Measurements from ENCODE around the gene HOXB7. TPM values are rescaled to one million over a fixed set of nuclear protein-coding genes. Genes with fewer than 3 reads are reported as not detected.

The HOXB7 gene
- total RNA-seq, 1 donor from 2014 or later = 0.92 TPM

DNA sequence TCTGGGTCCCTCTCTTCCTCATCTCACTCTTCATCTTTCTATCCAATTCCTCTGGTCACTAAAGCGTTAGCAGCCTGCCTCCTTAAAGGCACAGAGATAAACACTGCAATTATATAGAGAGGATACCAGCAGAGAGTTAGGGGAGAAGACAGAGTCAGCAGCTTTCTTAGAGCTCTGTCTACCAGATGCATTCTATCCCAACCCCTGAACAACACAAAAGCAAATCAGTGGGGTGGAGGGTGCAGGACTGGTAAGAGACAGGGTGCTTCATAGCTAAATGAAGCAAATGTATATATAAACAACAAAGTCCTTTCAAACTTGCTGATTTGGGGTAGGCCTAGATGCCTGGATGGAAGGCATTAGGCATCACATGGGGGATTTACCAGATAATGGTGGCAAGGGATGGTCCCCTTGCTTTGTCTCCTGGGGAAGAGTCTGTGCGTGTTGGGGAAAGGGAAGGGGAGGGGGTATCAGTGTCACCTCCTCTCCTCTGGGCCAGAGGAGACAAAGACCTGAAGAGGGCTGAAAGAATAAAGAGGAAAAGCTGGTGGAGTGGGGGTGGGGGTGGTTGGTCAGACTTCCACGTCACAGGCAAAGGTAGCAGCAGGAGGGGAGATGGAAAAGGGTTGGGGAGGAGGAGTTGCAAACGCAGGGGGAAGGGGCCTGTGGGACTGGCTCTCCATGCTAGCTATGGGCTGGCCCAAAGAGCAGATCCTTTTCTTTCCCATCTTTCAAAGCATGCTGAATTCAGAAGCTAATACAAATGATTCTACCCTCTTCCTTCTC lies 44.7 kb downstream of the HOXB7 start:
- no peak for DNase-seq (ENCODE audit: low spot score)

DNA sequence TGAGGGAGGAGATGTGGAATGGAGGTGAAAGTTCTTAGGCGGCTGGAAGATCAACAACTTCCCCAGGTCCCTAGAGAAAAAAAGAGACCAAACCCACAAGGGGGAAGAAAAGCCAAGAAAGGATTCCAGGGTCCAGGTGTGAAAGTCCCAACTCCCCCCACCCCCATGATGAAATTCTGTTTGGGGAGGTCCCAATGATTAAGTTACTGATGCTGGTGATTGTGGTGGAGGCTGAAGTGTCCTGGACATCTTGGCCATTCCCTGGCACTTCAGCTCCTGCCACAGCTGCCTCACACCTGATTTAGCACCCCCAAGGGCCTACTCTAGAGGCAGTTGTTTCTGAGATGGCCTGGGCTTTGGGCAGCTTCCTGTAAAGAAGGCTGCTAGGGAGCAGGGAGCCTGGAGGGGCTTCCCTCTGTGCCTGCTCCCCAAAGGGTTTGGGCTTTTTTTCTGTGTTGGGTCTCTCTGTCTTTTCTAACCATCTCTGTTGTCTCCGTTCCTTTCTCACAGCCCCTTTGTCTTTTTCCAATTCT lies 45.7 kb downstream of the HOXB7 start:
- no peak for DNase-seq (ENCODE audit: low spot score)

DNA sequence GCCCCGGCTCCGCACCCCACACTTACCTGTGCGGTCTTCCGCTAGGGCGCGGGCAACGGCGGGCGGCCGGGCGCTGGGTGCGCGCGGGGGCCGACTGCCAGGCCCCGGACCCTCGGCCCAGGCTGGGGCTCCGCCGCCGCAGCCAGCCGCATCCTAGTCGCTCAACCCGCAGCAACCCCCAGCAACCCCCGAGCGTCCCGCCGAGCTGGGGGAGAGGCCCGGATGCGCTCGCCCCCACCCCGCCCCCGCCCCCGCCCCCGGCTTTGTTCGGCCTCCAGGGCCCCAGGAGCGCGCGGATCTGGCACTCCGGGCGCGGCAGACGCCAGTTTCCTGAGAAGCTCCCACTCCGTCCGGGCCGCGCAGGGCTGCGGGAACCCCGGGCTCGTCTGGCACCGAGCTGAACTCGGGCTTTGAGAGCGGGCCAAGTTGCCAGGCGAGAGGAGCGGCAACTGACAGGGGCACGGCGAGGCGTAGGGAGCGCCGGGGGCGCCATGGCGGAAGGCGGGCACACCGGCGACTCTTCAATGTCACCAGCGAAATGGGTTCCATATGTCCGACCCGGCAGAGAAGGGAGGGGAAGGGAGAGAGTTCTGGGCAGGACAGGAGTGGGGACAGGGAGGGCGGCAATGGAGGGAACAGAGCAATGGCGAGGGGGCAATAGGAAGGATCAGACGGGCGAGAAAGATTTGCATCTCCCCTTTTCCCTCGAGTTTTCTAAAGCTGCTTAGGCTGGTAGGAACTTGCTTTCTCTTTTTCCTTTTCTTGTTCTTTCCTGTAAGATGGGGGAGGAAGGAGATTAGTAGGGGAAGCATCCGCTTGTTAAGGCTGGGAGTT lies 46.4 kb downstream of the HOXB7 start:
- DNase-seq (ENCODE audit: low spot score) = no peak

DNA sequence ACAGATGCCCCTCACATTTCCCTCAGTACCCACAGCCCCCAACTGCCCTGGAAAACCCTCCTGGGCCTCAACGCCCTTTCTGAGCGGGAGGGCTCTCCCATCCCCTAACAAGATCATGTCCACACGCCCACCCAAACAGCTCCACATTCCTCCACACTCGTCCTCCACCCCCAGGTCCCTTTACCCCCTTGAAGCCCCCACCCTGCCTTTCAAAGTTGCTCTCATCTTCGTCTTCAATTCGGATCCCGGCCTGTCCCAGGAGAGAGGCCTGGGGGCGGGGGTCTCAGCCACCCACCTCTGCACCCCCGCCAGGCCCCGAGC lies 47.0 kb downstream of the HOXB7 start:
- no peak for DNase-seq (ENCODE audit: low spot score)

DNA sequence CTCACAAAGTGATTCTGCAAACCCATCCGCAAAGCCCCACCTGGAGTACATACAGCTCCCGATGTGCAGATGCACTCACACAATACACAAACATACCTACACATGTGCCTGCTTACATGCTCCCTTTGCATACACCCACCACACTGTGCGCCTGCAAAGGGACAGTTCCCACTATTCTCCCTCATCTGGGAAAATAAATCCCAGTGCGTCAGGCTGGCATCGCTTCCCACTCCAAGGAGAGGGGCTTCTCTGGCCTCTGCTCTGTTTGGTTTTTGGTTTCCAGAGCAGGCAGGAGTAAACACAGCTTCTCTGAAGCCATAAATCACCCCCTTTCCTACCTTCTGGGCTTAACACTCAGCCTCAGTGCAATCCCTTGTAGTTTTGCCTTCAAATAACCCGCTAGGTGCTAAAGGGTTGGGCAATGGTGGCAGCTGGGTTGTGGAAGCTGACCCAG lies 47.4 kb downstream of the HOXB7 start:
- no peak for DNase-seq (ENCODE audit: low spot score)

DNA sequence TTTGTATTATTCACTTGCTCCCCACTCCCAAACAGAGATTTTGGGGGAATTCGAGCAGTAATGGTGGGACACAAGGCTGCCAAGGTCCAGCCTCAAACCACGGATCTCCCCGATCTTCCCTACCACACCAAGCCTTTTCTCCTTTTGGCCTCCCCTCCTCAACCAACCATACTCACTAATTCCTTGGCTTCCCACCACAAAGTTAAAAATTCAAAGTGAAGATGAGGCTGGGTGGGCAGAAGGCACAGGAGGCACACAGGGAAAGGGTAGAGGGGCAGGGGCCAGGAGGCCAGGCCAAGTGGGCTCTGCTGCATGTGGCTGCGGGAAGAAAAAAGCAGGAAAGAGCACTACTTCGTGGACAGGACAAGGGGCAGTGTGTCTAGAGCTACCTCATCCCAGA lies 47.9 kb downstream of the HOXB7 start:
- DNase-seq (ENCODE audit: low spot score) = no peak

DNA sequence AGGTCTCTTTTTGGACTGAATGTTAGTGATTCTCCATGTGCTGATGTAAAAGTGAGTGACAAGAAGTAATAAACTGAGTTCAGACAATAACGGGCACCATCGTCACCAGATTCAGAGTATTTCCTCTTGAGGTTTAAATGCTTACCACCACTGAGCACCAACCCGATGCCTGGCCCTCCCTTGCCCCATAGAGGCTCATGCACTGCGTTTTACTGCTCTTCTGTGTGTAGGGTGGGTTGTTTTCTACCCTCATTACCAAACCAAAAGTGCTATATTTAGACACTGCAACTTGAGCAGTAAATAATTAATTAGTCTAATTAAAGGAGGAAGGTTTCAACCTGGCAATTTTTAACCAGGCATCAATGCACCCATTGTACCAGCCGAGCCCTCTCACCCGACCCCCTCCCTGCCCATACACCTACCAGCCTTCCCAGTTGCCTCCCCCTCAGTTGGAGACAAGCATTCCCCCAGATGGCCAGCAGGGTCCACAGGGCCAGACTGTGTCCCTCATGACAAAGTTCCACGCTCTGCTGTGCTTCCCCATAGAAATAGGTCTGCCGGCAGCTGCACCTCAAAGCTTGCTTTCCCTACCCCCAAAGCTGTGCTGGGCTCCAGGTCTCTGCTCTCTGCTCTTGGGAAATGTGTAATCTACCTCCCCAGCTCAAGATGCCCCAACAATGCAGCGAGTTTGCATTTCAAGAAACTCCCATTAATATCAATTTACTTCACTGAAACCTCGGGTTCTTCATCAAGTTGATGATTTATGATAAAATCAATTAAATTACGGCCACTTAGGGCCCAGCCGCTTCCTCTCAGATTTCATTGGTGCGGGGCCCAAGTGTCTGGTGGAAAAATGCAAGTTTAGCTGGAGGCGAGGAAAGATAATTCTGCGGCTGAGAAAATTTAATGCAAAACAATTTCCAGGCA lies 48.7 kb downstream of the HOXB7 start:
- DNase-seq (ENCODE audit: low spot score) = peak; percentile 19

DNA sequence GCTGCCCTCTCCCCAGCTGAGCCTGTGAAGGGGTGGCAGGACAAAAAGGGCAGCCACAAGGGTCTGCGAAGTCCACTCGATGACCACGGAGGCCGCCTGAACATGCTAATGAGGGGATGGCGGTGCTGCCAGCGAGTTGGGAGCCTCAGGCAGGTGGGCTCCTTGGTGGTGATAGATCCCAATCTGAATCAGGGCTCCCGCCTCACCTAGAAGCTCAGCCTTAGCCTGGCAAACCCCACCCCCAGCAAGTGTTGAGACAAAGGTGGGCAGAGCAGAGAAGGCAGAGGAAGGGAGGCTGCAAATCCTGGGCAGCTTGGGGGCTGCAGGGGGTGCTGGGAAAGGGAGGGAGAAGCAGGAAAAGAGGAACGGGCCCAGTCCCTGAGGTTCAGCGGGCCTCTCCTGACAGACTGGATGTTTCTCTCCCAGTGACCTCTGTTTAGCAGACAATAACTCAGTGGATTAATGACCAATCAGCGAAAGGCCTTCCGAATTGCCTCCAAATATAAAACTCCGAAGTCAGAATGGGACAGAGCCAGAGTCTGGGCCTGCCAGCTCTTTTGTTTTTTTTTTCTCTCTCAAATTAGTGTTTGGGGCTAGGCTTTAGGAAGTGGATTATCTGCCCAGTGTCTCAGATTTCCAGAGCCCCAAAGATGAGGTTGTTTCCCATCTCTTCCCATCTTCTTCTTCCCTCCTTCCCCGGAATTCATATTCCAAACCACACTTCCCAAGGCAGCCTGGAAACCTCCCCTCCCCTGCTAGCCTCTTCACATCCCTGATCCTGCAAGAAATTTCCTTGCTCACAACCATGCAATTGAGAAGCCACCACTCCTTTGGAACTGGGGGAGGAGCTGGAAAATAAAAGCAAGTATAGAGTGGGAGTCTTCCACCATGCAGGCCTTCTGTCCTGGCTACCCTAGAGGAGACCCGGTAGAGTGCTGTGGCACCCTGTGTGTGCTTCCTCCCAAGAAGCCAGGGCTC lies 50.7 kb downstream of the HOXB7 start:
- DNase-seq (ENCODE audit: low spot score) = no peak

DNA sequence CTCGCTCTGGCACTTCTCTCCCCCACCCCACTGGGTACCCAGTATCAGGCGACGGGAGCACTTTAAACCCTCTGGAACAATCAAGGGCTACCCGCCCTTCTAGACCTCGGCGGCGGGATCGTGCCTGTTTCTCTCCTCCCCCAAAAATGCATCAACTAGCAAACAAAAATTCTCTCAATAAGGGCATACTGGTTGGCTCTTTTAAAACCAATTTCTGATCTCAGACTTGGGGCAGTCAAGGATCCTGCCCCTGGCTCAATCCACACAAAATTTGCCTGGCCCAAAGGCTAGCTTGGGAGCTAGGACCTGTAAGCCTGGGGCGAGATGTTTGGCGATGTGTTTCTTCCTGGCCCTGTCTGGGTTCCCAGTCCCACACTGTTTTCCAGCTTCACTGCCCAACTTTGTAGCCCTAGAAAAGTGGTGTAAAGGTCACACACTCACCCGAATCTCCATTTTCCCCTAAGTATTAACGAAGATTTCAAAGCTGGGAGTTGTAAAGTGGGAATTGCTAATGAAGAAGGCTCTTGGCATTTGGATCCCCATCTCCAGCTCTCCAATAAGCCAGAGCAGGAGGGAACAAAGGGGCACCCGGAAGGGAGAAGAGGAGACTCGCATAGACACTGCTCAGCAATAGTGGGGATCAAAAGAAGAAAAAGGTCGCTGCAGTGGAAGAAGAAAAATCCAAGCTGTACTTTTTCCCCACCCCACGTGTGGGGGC lies 51.5 kb downstream of the HOXB7 start:
- DNase-seq (ENCODE audit: low spot score) = no peak

DNA sequence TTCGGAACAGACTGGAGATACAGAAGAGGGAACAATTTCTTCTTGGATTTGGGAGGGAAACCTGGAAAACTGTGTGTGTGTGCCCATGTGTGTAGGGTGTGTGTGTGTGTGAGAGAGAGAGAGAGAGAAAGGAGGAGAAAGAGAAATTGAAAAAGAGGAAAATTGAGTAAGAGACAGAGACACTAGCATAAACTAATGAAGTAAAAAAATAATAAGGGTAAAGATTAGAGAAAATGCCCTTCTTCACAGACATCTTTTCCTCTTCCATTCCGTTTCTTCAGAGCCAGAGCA lies 52.0 kb downstream of the HOXB7 start:
- DNase-seq (ENCODE audit: low spot score) = no peak

DNA sequence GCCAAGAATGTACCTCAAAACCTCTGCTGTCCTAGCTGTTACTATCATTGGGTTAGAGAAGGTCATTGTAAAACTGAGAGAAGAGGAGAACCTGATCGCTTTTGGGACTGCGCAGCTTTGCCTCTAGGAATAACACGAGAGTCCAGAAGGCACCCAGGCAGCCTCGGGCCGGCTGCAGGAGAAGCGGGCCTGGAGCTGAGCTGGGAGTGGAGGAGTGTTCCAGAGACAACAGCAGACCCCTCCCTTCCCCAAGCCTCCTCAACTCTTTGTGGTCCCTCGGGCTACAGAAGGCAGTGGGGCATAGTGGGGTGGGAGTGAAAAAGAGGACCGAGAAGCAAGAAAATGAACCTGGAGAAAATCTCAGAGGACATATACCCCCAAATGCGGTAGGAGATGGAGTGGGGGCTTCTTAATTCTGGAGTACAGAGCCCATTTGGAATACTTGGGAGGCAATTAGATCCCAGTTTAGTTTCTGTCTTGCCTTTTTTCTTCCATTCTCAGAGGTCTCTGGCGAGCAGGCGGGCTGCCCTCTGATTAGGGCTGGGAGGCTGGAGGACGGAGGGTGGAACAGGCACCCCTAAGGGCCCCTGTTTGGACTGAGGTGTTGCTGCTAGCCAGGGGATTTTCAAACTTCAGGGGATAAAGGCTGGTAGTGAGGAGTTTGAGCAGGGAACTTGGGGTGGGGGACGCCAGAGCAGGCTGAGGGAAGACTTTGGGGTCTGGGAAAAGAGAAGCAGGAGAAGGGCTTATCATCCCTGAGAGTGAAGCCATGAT lies 52.6 kb downstream of the HOXB7 start:
- DNase-seq (ENCODE audit: low spot score) = no peak

Other genes starting within 250 kb of the HOXB7 start
- gene SKAP1, start 180.8 kb downstream of the HOXB7 start, total RNA-seq = 5.4 TPM
- gene HOXB1, start 80.0 kb downstream of the HOXB7 start, total RNA-seq = not detected
- gene HOXB2, start 65.9 kb downstream of the HOXB7 start, total RNA-seq = 23.4 TPM
- gene HOXB4, start 32.7 kb downstream of the HOXB7 start, total RNA-seq = 6.4 TPM
- 17.2 TPM for gene HOXB3, start 20.8 kb downstream of the HOXB7 start, total RNA-seq
- gene HOXB5, start 17.2 kb downstream of the HOXB7 start, total RNA-seq = 0.49 TPM
- 2.0 TPM for gene HOXB6, start 6.0 kb downstream of the HOXB7 start, total RNA-seq
- gene HOXB8, start 4.3 kb upstream of the HOXB7 start, total RNA-seq = not detected
- 0.26 TPM for gene HOXB9, start 15.3 kb upstream of the HOXB7 start, total RNA-seq
- gene PRAC1, start 111.5 kb upstream of the HOXB7 start, total RNA-seq = not detected
- gene PRAC2, start 112.2 kb upstream of the HOXB7 start, total RNA-seq = not detected
- 0.12 TPM for gene HOXB13, start 117.7 kb upstream of the HOXB7 start, total RNA-seq
- 5.1 TPM for gene TTLL6, start 206.2 kb upstream of the HOXB7 start, total RNA-seq
- gene CALCOCO2, start 220.0 kb upstream of the HOXB7 start, total RNA-seq = 163 TPM